K562 (cell line): ENCODE results near the gene MRRF. TPM values are rescaled to one million over a fixed set of nuclear protein-coding genes. Genes with fewer than 3 reads are reported as not detected.
A peak's percentile ranks its signal among the peaks of the same experiment; 100 is the strongest.

ENCODE experiments used
- ATAC-seq: fragments of 200-7000 bp; cut with Tn5 transposase; 3 replicates; pipeline ENCODE4 v1.9.1; 2020; ENCODE audit warnings: moderate library complexity
- BruUV-seq: library from RNA; stranded (reverse); fragments of 400-500 nt; replicated peaks from 2 replicates; lab custom pipeline; 2021; lab: Mats Ljungman, UMichigan
- CTCF ChIA-PET: fragments of 300-600 bp; formaldehyde crosslinking; extraction: SDS; loops from one replicate; lab custom pipeline; 2021; ENCODE audit warnings: low intra/inter-chr PET ratio; lab: Yijun Ruan, JAX
- POLR2A ChIA-PET: fragments of 300-600, 350-650 bp; sonication (Branson Sonifier 250); formaldehyde crosslinking; extraction: SDS; loops from one replicate; lab custom pipeline; 2021; ENCODE audit warnings: antibody characterized with exemption, inconsistent platforms; lab: Yijun Ruan, JAX
- DNase-seq, 4 experiments: peaks; one replicate each; pipeline versions ENCODE4 v3.0.0 to v3.0.0-alpha.2; 2011 to 2018; ENCODE audit warnings: low spot score in 3 of 4, mixed read lengths in 3 of 4; ENCODE audit errors: extremely low read depth in 1 of 4
- FAIRE-seq: peaks from 2 replicates; lab custom pipeline; 2011; peaks lifted over from hg19 to GRCh38; lab: Jason Lieb, UNC
- H2AFZ ChIP-seq: 2 replicates; pipeline ENCODE4 v1.6.0; 2011; ENCODE audit warnings: low read depth, low read length, control low read depth, inconsistent platforms
- H3K27ac ChIP-seq: fragments of 200-600 bp; 3 replicates; pipeline ENCODE4 v1.8.0; 2011; ENCODE audit warnings: low read depth, mild to moderate bottlenecking, control low read depth, inconsistent platforms, low read length, moderate library complexity, mixed read lengths; ENCODE audit errors: extremely low read depth
- H3K27me3 ChIP-seq, 2 experiments: fragments of 300-600 bp in 1 of 2; 2 replicates in 1 of 2; 3 replicates in 1 of 2; pipeline versions ENCODE4 v1.6.0 to v1.8.0; 2011; ENCODE audit warnings: inconsistent platforms in 2 of 2, low read length in 2 of 2, mild to moderate bottlenecking in 1 of 2, mixed read lengths in 1 of 2, moderate library complexity in 1 of 2; ENCODE audit not compliant: control insufficient read depth in 2 of 2, insufficient read depth in 2 of 2
- H3K36me3 ChIP-seq: fragments of 300-600 bp; 3 replicates; pipeline ENCODE4 v1.8.0; 2011; ENCODE audit warnings: mild to moderate bottlenecking, low read length, inconsistent platforms; ENCODE audit not compliant: control insufficient read depth, insufficient read depth
- H3K4me1 ChIP-seq, 2 experiments: fragments of 200-600 bp in 1 of 2; replicated peaks in 1 of 2; 2 replicates in 1 of 2; 3 replicates in 1 of 2; pipeline versions ENCODE4 v1.5.1 to v1.8.0; 2011; ENCODE audit warnings: inconsistent platforms in 2 of 2, low read length in 2 of 2, mild to moderate bottlenecking in 1 of 2, mixed read lengths in 1 of 2, moderate library complexity in 1 of 2; ENCODE audit not compliant: control insufficient read depth in 2 of 2, insufficient read depth in 2 of 2
- H3K4me2 ChIP-seq: 2 replicates; pipeline ENCODE4 v1.6.1; 2011; ENCODE audit warnings: low read length, control low read depth, inconsistent platforms, mixed read lengths; ENCODE audit not compliant: insufficient read depth
- H3K4me3 ChIP-seq: fragments of 200-600 bp; sonication (generic), shearing (Covaris generic); 2 replicates; pipeline ENCODE4 v1.5.1; 2016; ENCODE audit warnings: control low read depth, inconsistent platforms
- H3K79me2 ChIP-seq: fragments of 200-600 bp; 3 replicates; pipeline ENCODE4 v1.8.0; 2011; ENCODE audit warnings: low read length, inconsistent platforms; ENCODE audit not compliant: control insufficient read depth, insufficient read depth
- H3K9ac ChIP-seq, 2 experiments: 2 replicates each; pipeline versions ENCODE4 v1.6.0 to v1.6.1; 2011; ENCODE audit warnings: low read depth in 2 of 2, low read length in 2 of 2, control low read depth in 1 of 2, inconsistent platforms in 1 of 2, mild to moderate bottlenecking in 1 of 2, mixed read lengths in 1 of 2; ENCODE audit not compliant: insufficient read depth in 1 of 2
- H3K9me1 ChIP-seq: one replicate; pipeline ENCODE4 v1.6.0; 2011; ENCODE audit warnings: inconsistent platforms, mild to moderate bottlenecking, low read length, moderate library complexity; ENCODE audit not compliant: control insufficient read depth, insufficient read depth
- H3K9me3 ChIP-seq: replicated peaks from 2 replicates; pipeline ENCODE4 v1.5.1; 2011; ENCODE audit warnings: low read depth, low read length, inconsistent platforms; ENCODE audit not compliant: control insufficient read depth, insufficient read depth
- H4K20me1 ChIP-seq: replicated peaks from 2 replicates; pipeline ENCODE4 v1.6.1; 2011; ENCODE audit warnings: low read length, inconsistent platforms, mixed read lengths; ENCODE audit not compliant: control insufficient read depth, insufficient read depth
- C11orf30 ChIP-seq: fragments of 450-650 bp; IDR thresholded peaks from 2 replicates; pipeline ENCODE4 v1.6.1; 2016; ENCODE audit warnings: low read depth, mild to moderate bottlenecking
- MEIS2 ChIP-seq: fragments of 450-650 bp; IDR thresholded peaks from 2 replicates; pipeline ENCODE4 v1.6.1; 2014; ENCODE audit warnings: mild to moderate bottlenecking; ENCODE audit not compliant: partially characterized antibody
- NFE2L1 ChIP-seq: fragments of 450-650 bp; IDR thresholded peaks from 2 replicates; pipeline ENCODE4 v1.6.1; 2016; ENCODE audit warnings: missing genetic modification characterization, low read depth, mild to moderate bottlenecking, missing compliant biosample characterization, moderate library complexity, borderline replicate concordance
- NFIC ChIP-seq: fragments of 450-650 bp; IDR thresholded peaks from 2 replicates; pipeline ENCODE4 v1.6.1; 2017; ENCODE audit warnings: mild to moderate bottlenecking, inconsistent platforms
- NFYB ChIP-seq: IDR thresholded peaks from 2 replicates; pipeline ENCODE4 v1.6.1; 2011; ENCODE audit warnings: mild to moderate bottlenecking, moderate library complexity; ENCODE audit not compliant: insufficient read length; ENCODE audit errors: extremely low read depth
- NR3C1 ChIP-seq: sonication (generic); formaldehyde crosslinking; IDR thresholded peaks from 2 replicates; pipeline ENCODE4 v1.8.1; 2022; ENCODE audit warnings: missing genetic modification reagents
- RBM14 ChIP-seq: fragments of 200-400 bp; formaldehyde crosslinking; IDR thresholded peaks from 2 replicates; pipeline ENCODE4 v1.6.1; 2018; ENCODE audit warnings: low read depth, mild to moderate bottlenecking, low read length, moderate library complexity, borderline replicate concordance; ENCODE audit not compliant: insufficient read depth
- SMC3 ChIP-seq: conservative IDR thresholded peaks from 2 replicates; pipeline ENCODE4 v1.6.1; 2011; ENCODE audit warnings: low read depth, low read length, improper control_type of control experiment; ENCODE audit not compliant: insufficient read depth
- SPI1 ChIP-seq: IDR thresholded peaks from 2 replicates; pipeline ENCODE4 v1.6.1; 2011; ENCODE audit warnings: low read depth, low read length, control low read depth, borderline replicate concordance
- TCF7L2 ChIP-seq: fragments of 150-350 bp; IDR thresholded peaks from 2 replicates; pipeline ENCODE4 v1.6.1; 2016; ENCODE audit warnings: low read depth, mild to moderate bottlenecking, low read length, moderate library complexity
- TOE1 ChIP-seq, 2 experiments: fragments of 450-650 bp in 1 of 2; sonication (generic) in 1 of 2; formaldehyde crosslinking in 1 of 2; IDR thresholded peaks; 2 replicates each; pipeline versions ENCODE4 v1.7.1 to v1.8.0; 2016 to 2022; ENCODE audit warnings: borderline replicate concordance in 2 of 2, mild to moderate bottlenecking in 2 of 2, antibody characterized with exemption in 1 of 2, inconsistent platforms in 1 of 2, low read depth in 1 of 2, missing genetic modification reagents in 1 of 2, moderate library complexity in 1 of 2
- UBTF ChIP-seq, 2 experiments: IDR thresholded peaks; 2 replicates each; pipeline ENCODE4 v1.6.1; 2012; ENCODE audit warnings: improper control_type of control experiment in 2 of 2, low read depth in 2 of 2, low read length in 2 of 2, borderline replicate concordance in 1 of 2
- ZFP1 ChIP-seq: fragments of 450-650 bp; formaldehyde crosslinking; IDR thresholded peaks from 2 replicates; pipeline ENCODE4 v1.4.0; 2020; ENCODE audit warnings: mild to moderate bottlenecking, mixed read lengths
- ZNF280A ChIP-seq: fragments of 450-650 bp; IDR thresholded peaks from 2 replicates; pipeline ENCODE4 v1.6.1; 2018; ENCODE audit warnings: mild to moderate bottlenecking, low read depth; ENCODE audit not compliant: partially characterized antibody
- ZNF583 ChIP-seq: fragments of 250-450 bp; sonication (Bioruptor Pico); IDR thresholded peaks from 2 replicates; pipeline ENCODE4 v1.4.0; 2020
- ZNF707 ChIP-seq: fragments of 250-450 bp; sonication (Bioruptor Pico); conservative IDR thresholded peaks from 2 replicates; pipeline ENCODE4 v1.8.0; 2022; ENCODE audit warnings: inconsistent platforms, mild to moderate bottlenecking, moderate library complexity
- WGBS: fragments of 100-300 bp; shearing (Covaris generic); methylation state at CpG from one replicate; pipeline ENCODE4 v1.1.6; 2016; ENCODE audit warnings: low coverage, mixed read lengths; ENCODE audit not compliant: insufficient coverage; ENCODE audit errors: missing lambda C conversion rate; 5-methylcytosine and 5-hydroxymethylcytosine counted together
- in situ Hi-C: fragments of 300-500 bp; cut with MboI; formaldehyde crosslinking; loops from 4 replicates; pipeline ENCODE4 v1.15.0; 2018; ENCODE audit warnings: inconsistent platforms, mixed read lengths
- intact Hi-C: fragments of 100-400 bp; cut with micrococcal nuclease; formaldehyde crosslinking; loops from 2 replicates; pipeline ENCODE4 v1.14.2; 2022
- polyA plus RNA-seq, 8 experiments: library from polyadenylated mRNA; depleted of rRNA in 4 of 8; stranded (reverse) in 5 of 8; unstranded in 3 of 8; fragments of >200 nt; fragmentation: Nextera tagmentation in 2 of 8; fragmentation: Illumina TruSeq in 1 of 8; extraction: Ambion mirVana in 2 of 8; extraction: Trizol in 1 of 8; gene quantifications; 2 replicates each; pipeline versions ENCODE4 v1.2.1 to v1.2.3, GENCODE V29; 2011 to 2014; ENCODE audit warnings: inconsistent platforms in 1 of 8, missing spikeins in 1 of 8
- total RNA-seq, 7 experiments: library from RNA; depleted of rRNA in 6 of 7; stranded (reverse); fragments of >200 nt in 6 of 7; fragmentation: Illumina TruSeq in 2 of 7; extraction: Trizol in 2 of 7; gene quantifications; 2 replicates each; pipeline versions ENCODE4 v1.2.1 to v1.2.3, GENCODE V29; 2011 to 2021; ENCODE audit warnings: low replicate concordance in 1 of 7
- TF ChIP-seq, protein P1 (sequence below): fragments of 250-450 bp; sonication (Bioruptor Pico); IDR thresholded peaks from 2 replicates; pipeline ENCODE4 v1.5.0; 2021

The MRRF gene
- total and polyA plus RNA-seq, 9 of the 15 experiments (the other 6 are each of a cell fraction or from before 2014, with no cell fraction given), result 55.0 to 105 (median 81.2) TPM

- peak overlapping the region; percentile 51; the same call in 2 of the 3 replicates for H3K27ac ChIP-seq
- 0% methylated on average over 4 of the region's 6 CpGs for WGBS
- H3K36me3 ChIP-seq, result peaks cover 27% of the 10 kb centered on the region; the same call in 2 of the 3 replicates
- intact Hi-C loops, result no loop called here
- H3K4me2 ChIP-seq, result peak overlapping the region; percentile 73
- no peaks in the 10 kb centered on the region for H4K20me1 ChIP-seq
- H3K9ac ChIP-seq, result peak overlapping the region; percentile 33 to 34; a peak in 2 of 4 replicates
- H3K4me3 ChIP-seq, result no peak overlapping the region; the same call in 1 of the 2 replicates
- no peaks in the 10 kb centered on the region for H3K9me3 ChIP-seq
- peaks cover 2% of the 10 kb centered on the region for H3K9me1 ChIP-seq
- H2AFZ ChIP-seq, result peak overlapping the region; percentile 22; the same call in 1 of the 2 replicates
- in situ Hi-C loops, result loop anchor here (25.0 kb wide), 1 partner anchor 645 kb away; no protein-coding TSS in a partner anchor
- CTCF ChIA-PET, result no interaction called here
- ATAC-seq (peak; percentile 85), DNase-seq (peak; percentile 75 to 89 (median 82)), FAIRE-seq (no peak)
- POLR2A ChIA-PET, result no interaction called here
- H3K4me1 ChIP-seq, result peaks cover 17 to 26% of the 10 kb centered on the region in 2 experiments
- no peaks in the 10 kb centered on the region for H3K27me3 ChIP-seq
- BruUV-seq, result no TSS peak
- H3K79me2 ChIP-seq, result no peaks in the 10 kb centered on the region
- no peak for TF ChIP-seq C11orf30
- TF ChIP-seq, protein P1, sequence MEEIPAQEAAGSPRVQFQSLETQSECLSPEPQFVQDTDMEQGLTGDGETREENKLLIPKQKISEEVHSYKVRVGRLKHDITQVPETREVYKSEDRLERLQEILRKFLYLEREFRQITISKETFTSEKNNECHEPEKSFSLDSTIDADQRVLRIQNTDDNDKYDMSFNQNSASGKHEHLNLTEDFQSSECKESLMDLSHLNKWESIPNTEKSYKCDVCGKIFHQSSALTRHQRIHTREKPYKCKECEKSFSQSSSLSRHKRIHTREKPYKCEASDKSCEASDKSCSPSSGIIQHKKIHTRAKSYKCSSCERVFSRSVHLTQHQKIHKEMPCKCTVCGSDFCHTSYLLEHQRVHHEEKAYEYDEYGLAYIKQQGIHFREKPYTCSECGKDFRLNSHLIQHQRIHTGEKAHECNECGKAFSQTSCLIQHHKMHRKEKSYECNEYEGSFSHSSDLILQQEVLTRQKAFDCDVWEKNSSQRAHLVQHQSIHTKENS (CRISPR knock-in tag), result no peak
- TF ChIP-seq NFIC, result peak; percentile 72
- no peak for TF ChIP-seq NFE2L1 (tag)
- no peak for TF ChIP-seq SMC3
- TF ChIP-seq SPI1, result 0 out of 2 replicates have a peak, but pooled peaks have one; percentile 56
- no peak for TF ChIP-seq NR3C1
- no peak for TF ChIP-seq RBM14
- TF ChIP-seq UBTF (IDR thresholded peaks at IDR 0.05; ENCODE audit: borderline replicate concordance in 1 of 2, low read depth in 2 of 2, low read length in 2 of 2), result no peak
- TF ChIP-seq TOE1 (IDR thresholded peaks at IDR 0.05; ENCODE audit: borderline replicate concordance), result no peak
- TF ChIP-seq TOE1 (CRISPR knock-in tag; IDR thresholded peaks at IDR 0.05; ENCODE audit: borderline replicate concordance, low read depth), result no peak
- no peak for TF ChIP-seq ZNF707
- TF ChIP-seq ZNF583, result no peak
- peak; percentile 20 for TF ChIP-seq MEIS2
- no peak for TF ChIP-seq TCF7L2
- TF ChIP-seq ZFP1 (CRISPR knock-in tag), result no peak
- TF ChIP-seq NFYB, result no peak
- no peak for TF ChIP-seq ZNF280A
Measured at GRCh38 chr9:122332083-122332482, 67.4 kb downstream of the MRRF start.
